Neural cell (in vitro differentiated cells): ENCODE measurements around the gene TINAGL1.

Source experiments
- CTCF ChIP-seq: fragments of 450-650 bp; IDR thresholded peaks from 2 replicates; pipeline ENCODE4 v1.5.1; 2014; ENCODE audit warnings: antibody characterized with exemption, mild to moderate bottlenecking, moderate library complexity; ENCODE audit not compliant: poor library complexity, severe bottlenecking
- EP300 ChIP-seq: fragments of 450-650 bp; conservative IDR thresholded peaks from 2 replicates; pipeline ENCODE4 v1.6.1; 2014; ENCODE audit warnings: antibody characterized with exemption, mild to moderate bottlenecking, moderate library complexity; ENCODE audit not compliant: poor library complexity, severe bottlenecking
- EZH2 ChIP-seq: fragments of 200-600, 300-800 bp; shearing (Covaris generic), sonication (generic); IDR thresholded peaks from 2 replicates; pipeline ENCODE4 v1.6.1; 2014; ENCODE audit warnings: antibody characterized with exemption, low read length, borderline replicate concordance, mild to moderate bottlenecking; ENCODE audit not compliant: insufficient read depth, poor library complexity, severe bottlenecking
- MXI1 ChIP-seq: fragments of 450-650 bp; conservative IDR thresholded peaks from 2 replicates; pipeline ENCODE4 v1.6.1; 2014; ENCODE audit warnings: antibody characterized with exemption, mild to moderate bottlenecking; ENCODE audit not compliant: poor library complexity, severe bottlenecking
- POLR2AphosphoS5 ChIP-seq: IDR thresholded peaks from 2 replicates; pipeline ENCODE4 v1.6.1; 2012
- RAD21 ChIP-seq: fragments of 450-650 bp; conservative IDR thresholded peaks from 2 replicates; pipeline ENCODE4 v1.6.1; 2014; ENCODE audit warnings: antibody characterized with exemption, mild to moderate bottlenecking, moderate library complexity
- REST ChIP-seq: IDR thresholded peaks from 2 replicates; pipeline ENCODE4 v1.6.1; 2012; ENCODE audit warnings: borderline replicate concordance
- SMC3 ChIP-seq: fragments of 450-650 bp; conservative IDR thresholded peaks from 2 replicates; pipeline ENCODE4 v1.6.1; 2014; ENCODE audit warnings: antibody characterized with exemption, mild to moderate bottlenecking, moderate library complexity; ENCODE audit not compliant: poor library complexity
- TAF1 ChIP-seq: IDR thresholded peaks from 2 replicates; pipeline ENCODE4 v1.6.1; 2012; ENCODE audit warnings: low read depth

- TF ChIP-seq EZH2, result no peak
- no peak for TF ChIP-seq SMC3
- TF ChIP-seq CTCF, result no peak
- no peak for TF ChIP-seq EP300
- no peak for TF ChIP-seq RAD21
- TF ChIP-seq TAF1, result no peak
- TF ChIP-seq REST, result no peak
- no peak for TF ChIP-seq MXI1
- TF ChIP-seq POLR2AphosphoS5, result no peak
Measured at GRCh38 chr1:31618916-31619846, 42.9 kb downstream of the TINAGL1 start.
